IPS-20b (cell line): Measurements from ENCODE around the gene AP1G2.
"Not testable (repeated sequence)": the region's sequence is repeated elsewhere in the genome, so short reads cannot be mapped to it uniquely, and the experiment has no call there.

ENCODE experiments used
- H3K27ac ChIP-seq: one replicate; pipeline ENCODE4 v1.5.1; 2013; ENCODE audit warnings: low read length
- H3K27me3 ChIP-seq: 2 replicates; pipeline ENCODE4 v1.6.1; 2013; ENCODE audit warnings: mild to moderate bottlenecking, low read length, inconsistent platforms; ENCODE audit not compliant: insufficient read depth
- H3K36me3 ChIP-seq: 2 replicates; pipeline ENCODE4 v1.6.1; 2013; ENCODE audit warnings: low read depth, mild to moderate bottlenecking, inconsistent platforms, low read length, moderate library complexity; ENCODE audit not compliant: insufficient read depth
- H3K4me1 ChIP-seq: 2 replicates; pipeline ENCODE4 v1.6.1; 2013; ENCODE audit warnings: mild to moderate bottlenecking, control low read depth, inconsistent platforms, low read length, moderate library complexity; ENCODE audit not compliant: insufficient read depth
- H3K4me3 ChIP-seq: 2 replicates; pipeline ENCODE4 v1.5.1; 2013; ENCODE audit warnings: mild to moderate bottlenecking, low read length, inconsistent platforms
- H3K9ac ChIP-seq: 2 replicates; pipeline ENCODE4 v1.6.1; 2013; ENCODE audit warnings: low read depth, mild to moderate bottlenecking, inconsistent platforms, low read length, moderate library complexity
- H3K9me3 ChIP-seq: 2 replicates; pipeline ENCODE4 v1.6.1; 2013; ENCODE audit warnings: mild to moderate bottlenecking, low read depth, low read length, inconsistent platforms; ENCODE audit not compliant: insufficient read depth

AP1G2 gene

DNA sequence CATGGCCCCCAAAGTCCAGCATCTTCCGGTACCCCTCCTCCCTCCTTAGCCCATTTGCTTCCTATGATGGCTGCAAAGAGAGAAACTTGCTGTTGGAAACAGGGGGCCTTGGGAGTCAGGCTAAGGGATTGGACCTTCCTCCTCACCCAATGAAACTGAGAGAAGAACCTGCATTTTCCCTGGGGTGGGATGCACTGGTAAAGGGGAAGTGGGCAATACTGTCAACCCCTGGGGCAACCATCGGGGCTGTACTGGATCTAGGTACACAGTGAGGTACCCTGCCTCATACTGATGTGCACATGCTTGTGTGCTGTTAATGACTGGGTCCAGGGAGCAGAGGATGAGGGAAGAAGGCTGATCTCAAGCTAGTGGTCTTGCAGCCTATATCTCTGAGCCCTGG, 22.0 kb upstream of the AP1G2 start:
- Histone ChIP-seq H3K4me1 (0 out of 2 replicates have a peak, but pooled peaks cover 4% of the 10 kb centered on the region), H3K9me3 (no peaks in the 10 kb centered on the region), H3K4me3 (no peak overlapping the region), H3K27ac (no peak overlapping the region), H3K27me3 (no peaks in the 10 kb centered on the region), H3K36me3 (no peaks in the 10 kb centered on the region), H3K9ac (no peak overlapping the region)

DNA sequence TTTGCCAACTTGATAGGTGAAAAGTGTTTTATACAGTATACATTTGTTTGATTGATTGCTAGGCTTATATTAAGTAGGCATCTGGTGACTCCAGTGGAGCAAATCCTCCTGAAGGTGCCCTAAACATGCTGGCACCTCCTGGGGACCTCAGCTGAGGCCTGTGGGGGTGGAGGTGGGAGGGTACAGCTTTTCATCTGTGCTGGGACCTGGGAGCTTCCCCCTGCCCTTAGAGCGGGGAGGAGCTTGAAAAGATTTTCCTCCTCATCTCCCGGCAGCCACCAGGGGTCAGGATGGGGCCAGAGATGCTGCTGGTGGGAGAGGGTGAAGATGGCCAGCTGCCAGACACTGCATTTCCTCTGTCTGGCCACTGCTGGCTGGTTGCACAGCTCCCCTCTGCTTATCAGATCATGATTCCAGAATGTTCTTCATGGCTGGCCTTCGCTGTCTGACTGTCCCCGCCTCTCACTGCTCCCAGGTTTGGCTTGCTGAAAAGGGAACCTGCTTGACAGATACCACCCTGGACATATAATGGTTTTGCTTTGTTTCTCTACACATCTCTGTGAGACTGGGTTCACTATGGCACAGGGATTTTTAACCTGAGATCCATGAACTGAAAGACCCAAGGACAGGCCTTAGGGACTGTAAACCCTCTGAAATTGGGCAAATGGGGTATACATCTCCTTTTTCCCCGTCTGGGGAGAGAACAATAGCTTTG, 21.4 kb upstream of the AP1G2 start:
- no peaks in the 10 kb centered on the region for H3K36me3 ChIP-seq
- no peak overlapping the region for H3K9ac ChIP-seq
- H3K4me1 ChIP-seq, result 0 out of 2 replicates have a peak, but pooled peaks cover 4% of the 10 kb centered on the region
- H3K9me3 ChIP-seq, result no peaks in the 10 kb centered on the region
- H3K27me3 ChIP-seq, result no peaks in the 10 kb centered on the region
- no peak overlapping the region for H3K27ac ChIP-seq
- no peak overlapping the region for H3K4me3 ChIP-seq

DNA sequence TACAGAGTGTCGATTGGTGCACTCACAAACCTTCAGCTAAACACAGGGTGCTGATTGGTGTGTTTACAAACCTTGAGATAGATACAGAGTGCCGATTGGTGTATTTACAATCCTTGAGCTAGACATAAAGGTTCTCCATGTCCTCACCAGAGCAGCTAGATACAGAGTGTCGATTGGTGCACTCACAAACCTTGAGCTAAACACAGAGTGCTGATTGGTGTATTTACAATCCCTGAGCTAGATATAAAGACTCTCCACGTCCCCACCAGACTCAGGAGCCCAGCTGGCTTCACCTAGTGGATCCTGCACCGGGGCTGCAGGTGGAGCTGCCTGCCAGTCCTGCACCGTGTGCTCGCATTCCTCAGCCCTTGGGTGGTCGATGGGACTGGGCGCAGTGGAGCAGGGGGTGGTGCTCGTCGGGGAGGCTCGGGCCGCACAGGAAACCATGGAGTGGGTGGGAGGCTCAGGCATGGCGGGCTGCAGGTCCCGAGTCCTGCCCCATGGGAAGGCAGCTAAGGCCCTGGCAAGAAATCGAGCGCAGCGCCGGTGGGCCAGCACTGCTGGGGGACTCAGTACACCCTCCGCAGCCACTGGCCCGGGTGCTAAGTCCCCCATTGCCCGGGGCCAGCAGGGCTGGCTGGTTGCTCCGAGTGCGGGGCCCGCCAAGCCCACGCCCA, 17.1 kb upstream of the AP1G2 start:
- H3K4me3 ChIP-seq, H3K27me3 ChIP-seq, H3K9me3 ChIP-seq, H3K9ac ChIP-seq, H3K4me1 ChIP-seq, H3K36me3 ChIP-seq, H3K27ac ChIP-seq: not testable (repeated sequence)

DNA sequence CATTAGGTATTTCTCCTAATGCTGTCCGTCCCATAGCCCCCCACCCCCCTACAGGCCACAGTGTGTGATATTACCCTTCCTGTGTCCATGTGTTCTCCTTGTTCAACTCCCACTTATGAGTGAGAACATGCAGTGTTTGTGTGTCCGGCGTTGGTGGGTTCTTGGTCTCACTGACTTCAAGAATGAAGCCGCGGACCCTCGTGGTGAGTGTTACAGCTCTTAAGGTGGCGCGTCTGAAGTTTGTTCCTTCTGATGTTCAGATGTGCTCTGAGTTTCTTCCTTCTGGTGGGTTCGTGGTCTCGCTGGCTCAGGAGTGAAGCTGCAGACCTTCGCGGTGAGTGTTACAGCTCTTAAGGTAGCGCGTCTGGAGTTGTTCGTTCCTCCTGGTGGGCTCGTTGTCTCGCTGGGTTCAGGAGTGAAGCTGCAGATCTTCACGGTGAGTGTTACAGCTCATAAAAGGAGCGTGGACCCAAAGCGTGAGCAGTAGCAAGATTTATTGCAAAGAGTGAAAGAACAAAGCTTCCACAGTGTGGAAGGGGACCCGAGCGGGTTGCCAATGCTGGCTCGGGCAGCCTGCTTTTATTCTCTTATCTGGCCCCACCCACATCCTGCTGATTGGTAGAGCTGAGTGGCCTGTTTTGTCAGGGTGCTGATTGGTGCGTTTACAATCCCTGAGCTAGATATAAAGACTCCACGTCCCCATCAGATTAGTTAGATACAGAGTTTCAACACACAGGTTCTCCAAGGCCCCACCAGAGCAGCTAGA, 16.4 kb upstream of the AP1G2 start:
- H3K9me3 ChIP-seq, H3K27me3 ChIP-seq, H3K4me3 ChIP-seq, H3K27ac ChIP-seq, H3K36me3 ChIP-seq, H3K9ac ChIP-seq: not testable (repeated sequence)
- H3K4me1 ChIP-seq, result peaks cover 10% of the 10 kb centered on the region; the same call in 1 of the 2 replicates

DNA sequence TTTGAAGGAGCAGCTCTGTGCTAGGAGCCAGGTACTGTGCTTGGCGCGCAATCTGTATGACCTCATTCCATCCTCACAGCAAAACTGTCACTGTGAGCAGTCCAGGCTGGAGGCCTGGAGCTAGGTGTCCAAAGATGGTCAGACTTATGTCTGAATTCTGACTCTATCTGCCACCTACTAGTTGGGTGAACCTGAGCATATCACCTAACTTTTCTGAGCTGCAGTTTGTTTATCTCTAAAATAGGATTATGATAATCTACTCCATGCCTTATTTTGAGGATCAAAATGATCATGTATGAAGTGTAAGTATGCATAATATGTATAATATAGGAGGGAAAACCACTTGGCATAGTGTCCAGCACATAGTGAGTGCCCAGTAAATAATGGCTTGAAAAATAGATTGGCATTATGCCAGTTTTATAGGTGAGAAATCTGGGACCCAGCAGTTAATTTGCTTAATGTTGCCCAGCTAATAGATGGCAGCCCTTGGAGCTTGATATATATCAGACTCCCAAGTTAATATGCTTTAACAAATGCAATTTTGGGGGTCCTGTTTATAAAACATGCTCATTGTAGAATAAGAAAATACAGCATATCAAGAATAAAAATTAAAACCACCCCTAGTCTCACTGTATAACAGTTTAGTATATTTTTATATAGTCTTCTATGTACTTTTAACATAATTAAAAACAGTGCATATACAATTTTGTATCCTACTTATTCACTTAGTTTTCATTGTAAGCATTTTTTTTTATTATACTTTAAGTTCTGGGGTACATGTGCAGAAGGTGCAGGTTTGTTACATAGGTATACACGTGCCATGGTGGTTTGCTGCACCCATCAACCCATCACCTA, 15.5 kb upstream of the AP1G2 start:
- no peak overlapping the region for H3K27ac ChIP-seq
- H3K4me3 ChIP-seq, result no peak overlapping the region
- no peaks in the 10 kb centered on the region for H3K9me3 ChIP-seq
- peaks cover 7% of the 10 kb centered on the region; the same call in 1 of the 2 replicates for H3K4me1 ChIP-seq
- H3K36me3 ChIP-seq, result no peaks in the 10 kb centered on the region
- H3K9ac ChIP-seq, result no peak overlapping the region
- peaks cover 15% of the 10 kb centered on the region for H3K27me3 ChIP-seq

DNA sequence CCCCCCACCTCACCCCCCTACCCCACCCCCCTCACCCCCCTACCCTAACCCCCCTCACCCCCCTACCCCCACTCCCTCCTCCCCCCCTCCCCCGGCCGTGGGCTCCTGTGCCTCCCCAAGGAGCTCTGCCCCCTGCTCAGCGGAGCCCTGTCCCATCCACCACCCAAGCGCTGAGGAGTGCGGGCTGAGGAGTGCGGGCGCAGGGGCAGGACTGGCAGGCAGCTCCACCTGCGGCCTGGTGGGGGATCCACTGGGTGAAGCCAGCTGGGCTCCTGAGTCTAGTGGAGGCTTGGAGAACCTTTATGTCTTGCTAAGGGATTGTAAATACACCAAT, 13.3 kb upstream of the AP1G2 start:
- Histone ChIP-seq H3K27ac (no peak overlapping the region), H3K9ac (no peak overlapping the region), H3K4me1 (peaks cover 7% of the 10 kb centered on the region; the same call in 1 of the 2 replicates), H3K4me3 (no peak overlapping the region), H3K36me3 (no peaks in the 10 kb centered on the region), H3K9me3 (no peaks in the 10 kb centered on the region), H3K27me3 (peaks cover 37% of the 10 kb centered on the region)

DNA sequence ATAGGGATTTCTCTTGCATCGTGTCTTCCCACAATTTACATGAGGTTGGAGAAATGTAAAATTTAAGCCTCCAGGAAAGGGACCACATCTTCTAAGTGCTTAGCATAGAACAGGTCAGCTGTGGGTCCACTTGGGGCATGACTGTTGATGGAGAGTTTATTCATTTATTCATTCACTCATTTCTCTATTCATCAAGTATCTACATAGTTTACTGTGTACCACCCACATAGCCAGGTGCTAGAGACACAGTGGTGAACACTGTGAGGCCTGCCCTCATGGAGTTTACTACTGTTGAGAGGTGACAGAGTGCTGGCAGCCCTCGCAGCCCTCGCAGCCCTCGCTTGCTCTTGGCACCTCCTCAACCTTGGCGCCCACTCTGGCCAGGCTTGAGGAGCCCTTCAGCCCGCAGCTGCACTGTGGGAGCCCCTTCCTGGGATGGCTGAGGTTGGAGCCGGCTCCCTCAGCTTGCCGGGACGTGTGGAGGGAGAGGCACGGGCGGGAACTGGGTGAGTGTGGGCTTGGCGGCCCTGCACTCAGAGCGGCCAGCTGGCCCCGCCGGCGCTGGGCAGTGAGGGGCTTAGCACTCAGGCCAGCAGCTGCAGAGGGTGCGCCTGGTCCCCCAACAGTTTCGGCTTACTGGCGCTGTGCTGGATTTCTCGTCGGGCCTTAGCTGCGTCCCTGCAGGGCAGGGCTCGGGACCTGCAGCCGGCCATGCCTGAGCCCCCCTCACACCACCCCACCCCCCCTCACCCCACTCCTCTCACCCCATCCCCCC, 12.7 kb upstream of the AP1G2 start:
- Histone ChIP-seq H3K9me3 (no peaks in the 10 kb centered on the region), H3K36me3 (no peaks in the 10 kb centered on the region), H3K27me3 (peaks cover 43% of the 10 kb centered on the region), H3K4me1 (peaks cover 7% of the 10 kb centered on the region; the same call in 1 of the 2 replicates), H3K4me3 (no peak overlapping the region), H3K9ac (no peak overlapping the region), H3K27ac (no peak overlapping the region)

DNA sequence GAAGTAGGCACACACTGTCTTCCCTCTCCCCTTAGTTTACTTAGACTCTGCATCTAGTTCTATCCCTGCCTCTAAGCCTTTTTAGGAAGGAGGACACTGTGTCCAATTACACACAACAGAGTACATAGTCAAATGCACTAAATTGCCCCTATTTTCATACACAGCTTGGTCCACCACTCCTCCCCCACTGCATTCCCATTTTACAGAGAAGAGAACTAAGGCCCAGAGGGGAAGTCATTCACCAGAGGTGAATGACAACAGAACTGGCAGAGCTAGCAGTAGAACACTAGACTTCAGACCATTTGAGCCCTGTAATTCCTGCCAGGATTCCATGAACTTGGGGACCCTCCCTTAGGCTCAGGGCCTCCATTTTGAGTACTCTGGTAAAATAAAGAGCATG, 12.1 kb upstream of the AP1G2 start:
- H3K9ac ChIP-seq, result no peak overlapping the region
- no peak overlapping the region for H3K4me3 ChIP-seq
- H3K36me3 ChIP-seq, result no peaks in the 10 kb centered on the region
- H3K27ac ChIP-seq, result no peak overlapping the region
- no peaks in the 10 kb centered on the region for H3K9me3 ChIP-seq
- peaks cover 7% of the 10 kb centered on the region; the same call in 1 of the 2 replicates for H3K4me1 ChIP-seq
- peaks cover 49% of the 10 kb centered on the region for H3K27me3 ChIP-seq

DNA sequence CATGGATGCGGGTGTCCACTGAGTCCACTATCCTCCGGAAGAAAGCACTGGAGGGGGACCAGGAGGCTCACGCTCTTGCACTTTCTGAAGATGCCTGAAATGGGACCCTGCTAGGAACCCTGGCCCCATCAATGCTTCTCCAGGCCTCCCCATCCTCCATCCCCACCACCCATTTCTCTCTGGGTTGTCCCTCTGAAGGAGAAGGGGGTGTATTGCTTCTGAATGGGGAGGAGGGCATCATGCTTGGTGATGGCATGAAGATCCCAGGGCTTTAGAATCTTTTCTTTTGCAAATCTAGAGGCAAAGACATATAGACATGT, 11.7 kb upstream of the AP1G2 start:
- H3K9ac ChIP-seq, result peak overlapping the region; percentile 74; the same call in 1 of the 2 replicates
- peaks cover 54% of the 10 kb centered on the region for H3K27me3 ChIP-seq
- no peaks in the 10 kb centered on the region for H3K9me3 ChIP-seq

DNA sequence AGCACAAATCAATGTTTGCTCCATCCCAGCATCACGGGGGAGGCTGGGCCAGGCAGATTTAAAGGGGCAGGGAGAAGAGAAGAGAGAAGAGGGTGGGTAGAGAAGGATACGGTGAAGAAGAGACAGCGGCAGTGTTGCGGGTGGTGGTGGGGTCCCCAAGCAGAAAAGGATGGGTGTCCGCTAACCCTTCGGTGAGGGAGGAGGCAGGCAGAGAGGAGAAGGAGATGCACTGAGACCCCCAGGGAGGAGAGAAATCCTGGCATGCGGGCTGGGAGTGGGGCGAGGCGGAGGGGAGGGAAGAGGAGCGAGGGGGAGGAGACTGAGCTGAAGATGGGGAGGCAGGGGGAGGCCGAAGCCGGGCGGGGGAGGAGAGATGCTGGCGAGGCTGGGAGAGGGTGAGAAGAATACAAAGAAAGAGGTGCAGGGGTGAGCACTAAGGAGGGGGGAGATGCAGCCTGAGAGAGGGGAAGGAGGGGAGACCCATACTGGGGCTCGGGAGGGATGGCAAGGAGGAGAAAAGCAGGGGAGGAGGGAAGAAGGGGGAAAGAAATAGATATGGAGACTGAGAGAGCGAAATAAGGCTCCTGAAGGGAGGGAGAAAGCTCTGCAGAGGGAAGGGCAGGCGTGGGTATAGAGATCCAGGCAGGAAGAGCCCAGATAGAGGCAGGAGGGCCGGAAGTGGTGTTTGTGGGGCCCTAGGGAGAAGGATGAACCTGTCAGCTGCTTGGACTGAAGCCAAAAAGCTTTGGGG, 11.1 kb upstream of the AP1G2 start, which contains the start of gene JPH4:
Gene JPH4 (minus strand): TSS at position 231 of the 751 bp plus-strand sequence. CDS start 1,337 bp downstream, outside the sequence.
- Histone ChIP-seq H3K9ac (peak within 1 kb of the TSS; percentile 74; the same call in 1 of the 2 replicates), H3K36me3 (no peaks in the 10 kb centered on the region), H3K4me1 (peaks cover 7% of the 10 kb centered on the region; the same call in 1 of the 2 replicates), H3K27me3 (peaks cover 54% of the 10 kb centered on the region), H3K9me3 (no peaks in the 10 kb centered on the region), H3K4me3 (peak within 1 kb of the TSS; percentile 78), H3K27ac (no peak within 1 kb of the TSS)

More for the DNA sequence above, 11.7 kb upstream of the AP1G2 start:
- H3K27ac ChIP-seq, result no peak overlapping the region
- peaks cover 7% of the 10 kb centered on the region; the same call in 1 of the 2 replicates for H3K4me1 ChIP-seq
- H3K4me3 ChIP-seq, result peak overlapping the region; percentile 78; the same call in 1 of the 2 replicates
- H3K36me3 ChIP-seq, result no peaks in the 10 kb centered on the region
